ENCODE results near the gene OLA1.

DNA sequence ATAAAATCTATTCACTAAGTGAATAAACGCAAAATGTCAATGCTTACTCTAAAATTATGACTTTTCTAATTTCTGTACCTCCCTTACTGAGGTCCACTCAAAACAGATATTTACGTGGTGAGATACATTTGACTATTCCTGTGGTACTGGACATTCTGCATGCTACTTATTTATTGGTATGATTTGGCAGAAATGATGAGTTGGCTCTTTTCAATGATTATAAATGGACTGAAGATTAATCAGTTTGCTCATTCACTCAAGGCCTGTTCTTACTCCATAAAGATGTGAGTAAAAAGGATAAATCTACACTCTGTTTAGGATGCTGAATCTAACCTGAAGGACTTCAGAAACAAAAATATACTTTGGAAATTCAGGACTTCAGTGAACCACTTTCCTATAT, 98.8 kb downstream of the OLA1 start:
- no peak for TF ChIP-seq EP300 (IDR thresholded peaks at IDR 0.05; ENCODE audit: borderline replicate concordance)
- TF ChIP-seq FOXM1 (IDR thresholded peaks at IDR 0.05; ENCODE audit: borderline replicate concordance, low read depth), result no peak
- TF ChIP-seq RAD21 (IDR thresholded peaks at IDR 0.05; ENCODE audit: low read depth), result no peak
- TF ChIP-seq CREB1 (IDR thresholded peaks at IDR 0.05; ENCODE audit: low read depth), result no peak
